SU-DHL-6 (cell line): Measurements from ENCODE around the gene SLC39A8.

Experiments
- H2AFZ ChIP-seq: fragments of 200-600 bp; sonication (generic); 2 replicates; pipeline ENCODE4 v1.6.1; 2014; ENCODE audit warnings: low read depth, mild to moderate bottlenecking, moderate library complexity, mixed read lengths, antibody characterized with exemption, low read length; ENCODE audit not compliant: severe bottlenecking
- H3F3A ChIP-seq: fragments of 200-600 bp; shearing (Covaris generic); 2 replicates; pipeline ENCODE4 v1.6.0; 2016; ENCODE audit warnings: antibody characterized with exemption, mild to moderate bottlenecking; ENCODE audit not compliant: insufficient read depth
- H3K27ac ChIP-seq: fragments of 200-600 bp; sonication (generic); 2 replicates; pipeline ENCODE4 v1.5.1; 2016; ENCODE audit warnings: low read depth, mild to moderate bottlenecking, low read length, moderate library complexity, mixed read lengths
- H3K27me3 ChIP-seq: fragments of 200-600 bp; sonication (generic), shearing (Covaris generic); 2 replicates; pipeline ENCODE4 v1.6.0; 2014; ENCODE audit warnings: mild to moderate bottlenecking, low read length
- H3K36me3 ChIP-seq: fragments of 200-600 bp; sonication (generic); 2 replicates; pipeline ENCODE4 v1.6.1; 2014; ENCODE audit warnings: mild to moderate bottlenecking, low read length, mixed read lengths
- H3K4me2 ChIP-seq: fragments of 300-600, 200-600 bp; shearing (Covaris generic), sonication (generic); 2 replicates; pipeline ENCODE4 v1.6.0; 2014; ENCODE audit warnings: low read length, low read depth, mild to moderate bottlenecking; ENCODE audit not compliant: poor library complexity, severe bottlenecking
- H3K4me3 ChIP-seq: fragments of 200-600 bp; sonication (generic); 2 replicates; pipeline ENCODE4 v1.5.1; 2014; ENCODE audit warnings: antibody characterized with exemption, low read length, mild to moderate bottlenecking, mixed read lengths; ENCODE audit not compliant: insufficient read depth, poor library complexity, severe bottlenecking
- H3K79me2 ChIP-seq: fragments of 200-600 bp; sonication (generic); 2 replicates; pipeline ENCODE4 v1.6.1; 2014; ENCODE audit warnings: mild to moderate bottlenecking, low read length, moderate library complexity; ENCODE audit not compliant: insufficient read depth
- H3K9ac ChIP-seq: fragments of 200-600 bp; sonication (generic); 2 replicates; pipeline ENCODE4 v1.7.0; 2014; ENCODE audit warnings: mild to moderate bottlenecking, low read length
- H3K9me2 ChIP-seq: fragments of 200-600 bp; sonication (generic); replicated peaks from 2 replicates; pipeline ENCODE4 v1.6.1; 2014; ENCODE audit warnings: low read length; ENCODE audit not compliant: insufficient read depth
- H3K9me3 ChIP-seq: fragments of 200-600 bp; sonication (generic); 2 replicates; pipeline ENCODE4 v1.6.1; 2014; ENCODE audit warnings: low read length, mixed read lengths; ENCODE audit not compliant: insufficient read depth
- H4K20me1 ChIP-seq: fragments of 200-600 bp; sonication (generic); 2 replicates; pipeline ENCODE4 v1.6.1; 2014; ENCODE audit warnings: low read depth, mild to moderate bottlenecking, antibody characterized with exemption, low read length, moderate library complexity, mixed read lengths
- EZH2phosphoT487 ChIP-seq: fragments of 200-600 bp; sonication (generic), shearing (Covaris generic); conservative IDR thresholded peaks from 2 replicates; pipeline ENCODE4 v1.6.1; 2018; ENCODE audit warnings: mild to moderate bottlenecking, antibody characterized with exemption, low read length, moderate library complexity, mixed read lengths
- TF ChIP-seq, protein P1 (sequence below): fragments of 200-600 bp; sonication (generic); IDR thresholded peaks from one replicate; pipeline ENCODE4 v1.5.1; 2017; ENCODE audit warnings: antibody characterized with exemption, mild to moderate bottlenecking, low read length, moderate library complexity; ENCODE audit not compliant: insufficient read depth, poor library complexity, severe bottlenecking

The SLC39A8 gene

DNA sequence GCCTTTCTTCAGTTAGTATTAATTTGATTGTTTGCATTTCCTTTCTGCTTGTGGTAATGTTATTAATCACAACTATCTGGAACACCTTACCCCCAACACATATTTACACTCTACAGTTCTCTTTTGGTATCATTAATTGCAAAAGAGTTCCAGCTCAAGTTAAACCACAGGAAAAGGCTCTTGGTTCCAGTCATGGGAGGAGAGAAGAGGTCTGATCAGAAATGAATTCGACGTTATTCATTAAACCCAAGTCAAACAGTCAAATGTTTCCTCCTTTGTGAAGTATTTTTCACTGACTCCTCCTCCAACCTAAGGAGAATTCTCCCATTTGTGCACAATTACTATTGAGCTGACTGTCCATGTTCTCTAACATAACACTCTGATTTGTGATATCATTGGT lies 91.4 kb downstream of the SLC39A8 start:
- Histone ChIP-seq H3K79me2 (no peaks in the 10 kb centered on the region), H3K9me2 (no peaks in the 10 kb centered on the region), H4K20me1 (no peaks in the 10 kb centered on the region), H3K9ac (no peak overlapping the region), H2AFZ (no peak overlapping the region), H3K36me3 (no peaks in the 10 kb centered on the region), H3K4me2 (no peak overlapping the region), H3K27ac (no peak overlapping the region), H3K4me3 (no peak overlapping the region), H3K9me3 (no peaks in the 10 kb centered on the region), H3K27me3 (no peaks in the 10 kb centered on the region), H3F3A (no peaks in the 10 kb centered on the region)
- TF ChIP-seq EZH2phosphoT487, result no peak
- TF ChIP-seq, protein P1, sequence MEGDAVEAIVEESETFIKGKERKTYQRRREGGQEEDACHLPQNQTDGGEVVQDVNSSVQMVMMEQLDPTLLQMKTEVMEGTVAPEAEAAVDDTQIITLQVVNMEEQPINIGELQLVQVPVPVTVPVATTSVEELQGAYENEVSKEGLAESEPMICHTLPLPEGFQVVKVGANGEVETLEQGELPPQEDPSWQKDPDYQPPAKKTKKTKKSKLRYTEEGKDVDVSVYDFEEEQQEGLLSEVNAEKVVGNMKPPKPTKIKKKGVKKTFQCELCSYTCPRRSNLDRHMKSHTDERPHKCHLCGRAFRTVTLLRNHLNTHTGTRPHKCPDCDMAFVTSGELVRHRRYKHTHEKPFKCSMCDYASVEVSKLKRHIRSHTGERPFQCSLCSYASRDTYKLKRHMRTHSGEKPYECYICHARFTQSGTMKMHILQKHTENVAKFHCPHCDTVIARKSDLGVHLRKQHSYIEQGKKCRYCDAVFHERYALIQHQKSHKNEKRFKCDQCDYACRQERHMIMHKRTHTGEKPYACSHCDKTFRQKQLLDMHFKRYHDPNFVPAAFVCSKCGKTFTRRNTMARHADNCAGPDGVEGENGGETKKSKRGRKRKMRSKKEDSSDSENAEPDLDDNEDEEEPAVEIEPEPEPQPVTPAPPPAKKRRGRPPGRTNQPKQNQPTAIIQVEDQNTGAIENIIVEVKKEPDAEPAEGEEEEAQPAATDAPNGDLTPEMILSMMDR, result no peak

DNA sequence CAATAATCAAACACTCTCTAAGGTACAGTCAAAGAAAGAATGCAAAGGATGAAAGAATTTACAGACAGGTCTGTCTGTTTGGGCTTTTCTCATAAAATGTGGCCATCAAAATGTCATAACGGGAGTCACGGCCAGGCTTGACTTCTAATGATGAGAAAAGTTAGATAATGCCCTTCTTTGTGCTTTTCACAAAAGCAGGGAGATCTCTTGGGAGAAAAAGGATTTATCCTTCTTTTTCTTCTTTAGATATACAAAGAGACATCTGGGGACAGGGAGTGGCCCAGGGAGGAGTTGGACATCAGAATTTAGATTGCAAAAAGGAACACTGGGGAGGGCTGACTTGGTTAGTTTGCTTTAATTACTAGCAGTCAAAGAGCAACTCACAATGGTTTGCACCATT lies 93.1 kb downstream of the SLC39A8 start:
- no peaks in the 10 kb centered on the region for H3K9me2 ChIP-seq
- no peak for TF ChIP-seq EZH2phosphoT487
- TF ChIP-seq, protein P1, result no peak
- no peaks in the 10 kb centered on the region for H3K79me2 ChIP-seq
- H3K27me3 ChIP-seq, result no peaks in the 10 kb centered on the region
- H3K4me3 ChIP-seq, result no peak overlapping the region
- no peak overlapping the region for H2AFZ ChIP-seq
- no peak overlapping the region for H3K4me2 ChIP-seq
- H3K36me3 ChIP-seq, result no peaks in the 10 kb centered on the region
- no peaks in the 10 kb centered on the region for H3K9me3 ChIP-seq
- H3F3A ChIP-seq, result no peaks in the 10 kb centered on the region
- H3K9ac ChIP-seq, result no peak overlapping the region
- H3K27ac ChIP-seq, result no peak overlapping the region
- no peaks in the 10 kb centered on the region for H4K20me1 ChIP-seq

DNA sequence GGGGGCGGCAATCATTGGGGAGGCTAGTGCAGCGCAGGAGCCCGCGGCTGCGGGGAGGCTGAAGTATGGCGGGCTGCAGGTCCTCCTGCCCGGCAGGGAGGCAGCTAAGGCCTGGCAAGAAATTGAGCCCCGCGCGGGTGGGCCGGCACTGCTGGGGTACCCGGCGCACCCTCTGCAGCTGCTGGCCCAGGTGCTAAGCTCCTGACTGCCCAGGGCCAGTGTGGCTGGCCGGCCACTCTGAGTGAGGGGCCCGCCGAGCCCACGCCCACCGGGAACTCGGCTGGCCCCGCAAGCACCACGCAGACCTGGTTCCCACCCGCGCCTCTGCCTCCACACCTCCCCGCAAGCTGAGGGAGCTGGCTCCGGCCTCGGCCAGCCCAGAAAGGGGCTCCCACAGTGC lies 94.9 kb downstream of the SLC39A8 start:
- Histone ChIP-seq H3K36me3 (no peaks in the 10 kb centered on the region), H3K27me3 (no peaks in the 10 kb centered on the region), H3K79me2 (no peaks in the 10 kb centered on the region), H3K9me2 (no peaks in the 10 kb centered on the region), H3K27ac (no peak overlapping the region), H3F3A (no peaks in the 10 kb centered on the region), H3K9me3 (no peaks in the 10 kb centered on the region), H3K4me3 (no peak overlapping the region), H3K4me2 (no peak overlapping the region), H2AFZ (no peak overlapping the region), H3K9ac (no peak overlapping the region), H4K20me1 (no peaks in the 10 kb centered on the region)
- TF ChIP-seq, protein P1, result no peak
- no peak for TF ChIP-seq EZH2phosphoT487
